Loucy (cell line): Measurements from ENCODE around the gene PDS5A.

Source experiments
- H2AFZ ChIP-seq: fragments of 200-600 bp; sonication (generic); 2 replicates; pipeline ENCODE4 v1.6.0; 2016; ENCODE audit warnings: antibody characterized with exemption, mild to moderate bottlenecking, low read length, moderate library complexity
- H3F3A ChIP-seq: fragments of 200-600 bp; 2 replicates; pipeline ENCODE4 v1.6.0; 2016; ENCODE audit warnings: antibody characterized with exemption, low read depth, mild to moderate bottlenecking
- H3K27me3 ChIP-seq: fragments of 200-600 bp; sonication (generic); 2 replicates; pipeline ENCODE4 v1.6.1; 2014; ENCODE audit warnings: low read length, mild to moderate bottlenecking; ENCODE audit not compliant: insufficient read depth, poor library complexity, severe bottlenecking
- H3K36me3 ChIP-seq: fragments of 200-600 bp; sonication (generic); 2 replicates; pipeline ENCODE4 v1.6.1; 2016; ENCODE audit warnings: low read length; ENCODE audit not compliant: insufficient read depth
- H3K4me1 ChIP-seq: fragments of 200-600 bp; sonication (generic); 2 replicates; pipeline ENCODE4 v1.5.1; 2014; ENCODE audit warnings: low read length, mild to moderate bottlenecking; ENCODE audit not compliant: insufficient read depth, poor library complexity, severe bottlenecking
- H3K4me2 ChIP-seq: fragments of 200-600 bp; sonication (generic); 2 replicates; pipeline ENCODE4 v1.6.0; 2014; ENCODE audit warnings: antibody characterized with exemption, low read length, low read depth, mild to moderate bottlenecking; ENCODE audit not compliant: poor library complexity, severe bottlenecking
- H3K4me3 ChIP-seq: fragments of 200-600 bp; sonication (generic); 2 replicates; pipeline ENCODE4 v1.5.1; 2014; ENCODE audit warnings: low read length, mild to moderate bottlenecking, mixed read lengths; ENCODE audit not compliant: poor library complexity, severe bottlenecking
- H3K79me2 ChIP-seq: fragments of 200-600 bp; sonication (generic); 2 replicates; pipeline ENCODE4 v1.6.1; 2014; ENCODE audit warnings: low read length; ENCODE audit not compliant: insufficient read depth
- H3K9ac ChIP-seq: fragments of 200-600 bp; sonication (generic); 2 replicates; pipeline ENCODE4 v1.6.0; 2014; ENCODE audit warnings: mild to moderate bottlenecking, low read depth, low read length, moderate library complexity; ENCODE audit not compliant: poor library complexity, severe bottlenecking
- H3K9me2 ChIP-seq: fragments of 200-600 bp; sonication (generic); replicated peaks from 2 replicates; pipeline ENCODE4 v1.6.1; 2016; ENCODE audit warnings: low read depth, low read length, mixed read lengths
- H3K9me3 ChIP-seq: fragments of 200-600 bp; sonication (generic); 2 replicates; pipeline ENCODE4 v1.6.1; 2014; ENCODE audit warnings: mild to moderate bottlenecking, antibody characterized with exemption, low read length, low read depth; ENCODE audit not compliant: insufficient read depth
- H4K20me1 ChIP-seq: fragments of 200-600 bp; sonication (generic); 2 replicates; pipeline ENCODE4 v1.6.0; 2014; ENCODE audit warnings: antibody characterized with exemption, low read length, mild to moderate bottlenecking; ENCODE audit not compliant: insufficient read depth, poor library complexity, severe bottlenecking
- EZH2phosphoT487 ChIP-seq: fragments of 200-600 bp; IDR thresholded peaks from 2 replicates; pipeline ENCODE4 v1.6.1; 2018; ENCODE audit warnings: antibody characterized with exemption, mild to moderate bottlenecking, moderate library complexity, borderline replicate concordance
- TF ChIP-seq, protein P1 (sequence below): fragments of 200-600 bp; sonication (generic); conservative IDR thresholded peaks from 2 replicates; pipeline ENCODE4 v1.5.1; 2014; ENCODE audit warnings: mild to moderate bottlenecking, antibody characterized with exemption, low read length

The PDS5A gene

DNA sequence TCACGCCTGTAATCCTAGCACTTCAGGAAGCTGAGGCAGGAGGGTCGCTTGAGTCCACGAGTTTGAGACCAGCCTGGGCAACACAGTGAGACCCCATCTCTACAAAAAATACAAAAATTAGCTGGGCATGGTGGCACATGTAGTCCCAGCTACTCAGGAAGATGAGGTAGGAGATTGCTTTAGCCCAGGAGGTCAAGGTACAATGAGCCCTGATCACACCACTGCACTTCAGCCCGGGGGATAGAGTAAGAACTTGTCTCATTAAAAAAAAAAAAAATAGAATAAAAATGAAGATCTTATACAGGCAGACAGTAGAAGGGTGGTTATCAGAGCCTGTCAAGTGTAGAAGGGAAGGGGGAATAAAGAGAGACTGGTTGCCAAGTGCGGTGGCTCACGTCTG, 116.9 kb downstream of the PDS5A start:
- no peaks in the 10 kb centered on the region for H3K79me2 ChIP-seq
- no peak overlapping the region for H2AFZ ChIP-seq
- no peak overlapping the region for H3K4me2 ChIP-seq
- peaks cover 61% of the 10 kb centered on the region for H3K36me3 ChIP-seq
- no peaks in the 10 kb centered on the region for H3K4me1 ChIP-seq
- no peaks in the 10 kb centered on the region for H3K9me2 ChIP-seq
- no peaks in the 10 kb centered on the region for H3F3A ChIP-seq
- no peak for TF ChIP-seq EZH2phosphoT487
- H3K27me3 ChIP-seq, result no peaks in the 10 kb centered on the region
- no peak overlapping the region for H3K4me3 ChIP-seq
- no peaks in the 10 kb centered on the region for H4K20me1 ChIP-seq
- no peak overlapping the region for H3K9ac ChIP-seq
- peaks cover 6% of the 10 kb centered on the region; the same call in 1 of the 2 replicates for H3K9me3 ChIP-seq

DNA sequence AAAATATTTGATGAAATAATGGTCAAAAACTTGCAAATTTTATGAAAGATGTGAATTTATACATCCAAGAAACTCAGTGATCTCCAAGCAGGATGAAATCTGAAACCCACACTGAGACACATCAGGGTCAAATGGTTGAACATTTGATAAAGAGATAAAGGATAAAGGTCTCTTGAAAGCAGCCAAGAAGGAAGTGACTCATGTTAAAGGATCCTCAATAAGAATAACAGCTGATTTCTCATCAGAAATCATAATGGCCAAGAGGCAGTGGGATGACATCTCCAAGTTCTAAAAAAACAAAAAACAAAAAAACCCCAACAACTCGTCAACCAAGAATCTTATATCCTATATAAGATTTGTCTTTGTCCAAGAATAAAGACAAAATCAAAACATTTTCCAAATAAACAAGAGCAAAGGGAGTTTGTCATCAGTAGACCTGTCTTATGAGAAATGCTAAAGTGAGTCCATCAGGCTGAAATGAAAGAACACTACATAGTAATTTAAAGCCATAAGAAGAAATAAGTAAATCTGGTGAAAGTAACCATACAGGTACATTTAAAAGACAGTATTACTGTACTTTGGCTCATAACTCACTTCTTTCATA, 121.7 kb downstream of the PDS5A start:
- Histone ChIP-seq H3K9me2 (no peaks in the 10 kb centered on the region), H4K20me1 (no peaks in the 10 kb centered on the region), H3K79me2 (no peaks in the 10 kb centered on the region), H3K4me2 (no peak overlapping the region), H3K4me1 (no peaks in the 10 kb centered on the region), H3K36me3 (peaks cover 64% of the 10 kb centered on the region), H3K9ac (no peak overlapping the region), H3F3A (no peaks in the 10 kb centered on the region), H3K27me3 (no peaks in the 10 kb centered on the region), H3K4me3 (no peak overlapping the region), H3K9me3 (peaks cover 8% of the 10 kb centered on the region; the same call in 1 of the 2 replicates), H2AFZ (no peak overlapping the region)
- TF ChIP-seq EZH2phosphoT487, result no peak
- TF ChIP-seq, protein P1, sequence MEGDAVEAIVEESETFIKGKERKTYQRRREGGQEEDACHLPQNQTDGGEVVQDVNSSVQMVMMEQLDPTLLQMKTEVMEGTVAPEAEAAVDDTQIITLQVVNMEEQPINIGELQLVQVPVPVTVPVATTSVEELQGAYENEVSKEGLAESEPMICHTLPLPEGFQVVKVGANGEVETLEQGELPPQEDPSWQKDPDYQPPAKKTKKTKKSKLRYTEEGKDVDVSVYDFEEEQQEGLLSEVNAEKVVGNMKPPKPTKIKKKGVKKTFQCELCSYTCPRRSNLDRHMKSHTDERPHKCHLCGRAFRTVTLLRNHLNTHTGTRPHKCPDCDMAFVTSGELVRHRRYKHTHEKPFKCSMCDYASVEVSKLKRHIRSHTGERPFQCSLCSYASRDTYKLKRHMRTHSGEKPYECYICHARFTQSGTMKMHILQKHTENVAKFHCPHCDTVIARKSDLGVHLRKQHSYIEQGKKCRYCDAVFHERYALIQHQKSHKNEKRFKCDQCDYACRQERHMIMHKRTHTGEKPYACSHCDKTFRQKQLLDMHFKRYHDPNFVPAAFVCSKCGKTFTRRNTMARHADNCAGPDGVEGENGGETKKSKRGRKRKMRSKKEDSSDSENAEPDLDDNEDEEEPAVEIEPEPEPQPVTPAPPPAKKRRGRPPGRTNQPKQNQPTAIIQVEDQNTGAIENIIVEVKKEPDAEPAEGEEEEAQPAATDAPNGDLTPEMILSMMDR, result no peak

DNA sequence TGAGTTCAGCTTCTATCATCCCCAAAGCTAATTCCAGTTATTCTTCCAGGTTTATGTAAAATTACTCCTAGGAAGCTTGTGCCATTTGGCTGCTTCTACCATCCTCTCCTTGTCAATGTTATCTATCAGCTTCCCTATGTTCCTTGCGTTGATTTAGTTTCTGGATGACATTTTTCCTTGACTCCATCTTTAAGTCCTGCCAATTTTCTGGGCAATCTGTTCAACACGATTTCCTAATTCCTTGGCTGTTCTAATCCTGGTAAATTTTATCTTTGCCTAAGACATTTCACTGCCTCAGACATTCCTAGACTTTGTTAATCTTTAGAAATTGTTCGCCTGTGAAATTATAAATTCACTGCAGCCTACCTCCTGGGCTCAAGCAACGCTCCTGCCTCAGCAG, 125.1 kb downstream of the PDS5A start:
- no peaks in the 10 kb centered on the region for H3K79me2 ChIP-seq
- peaks cover 72% of the 10 kb centered on the region for H3K36me3 ChIP-seq

More for the DNA sequence above, 125.1 kb downstream of the PDS5A start:
- Histone ChIP-seq H3K4me3 (no peak overlapping the region), H2AFZ (no peak overlapping the region), H3K4me2 (no peak overlapping the region), H3K9me2 (no peaks in the 10 kb centered on the region), H3K4me1 (no peaks in the 10 kb centered on the region), H3K9ac (no peak overlapping the region), H3F3A (no peaks in the 10 kb centered on the region), H3K27me3 (no peaks in the 10 kb centered on the region), H4K20me1 (no peaks in the 10 kb centered on the region), H3K9me3 (peaks cover 8% of the 10 kb centered on the region; the same call in 1 of the 2 replicates)
- TF ChIP-seq, protein P1, result no peak
- no peak for TF ChIP-seq EZH2phosphoT487
